Measurements from ENCODE around the gene SPTBN5. TPM values are rescaled to one million over a fixed set of nuclear protein-coding genes. Genes with fewer than 3 reads are reported as not detected.

Gene SPTBN5
- total RNA-seq, 4 donors from 2014 or later: 0.17 to 1.2 (median 0.68) TPM

DNA sequence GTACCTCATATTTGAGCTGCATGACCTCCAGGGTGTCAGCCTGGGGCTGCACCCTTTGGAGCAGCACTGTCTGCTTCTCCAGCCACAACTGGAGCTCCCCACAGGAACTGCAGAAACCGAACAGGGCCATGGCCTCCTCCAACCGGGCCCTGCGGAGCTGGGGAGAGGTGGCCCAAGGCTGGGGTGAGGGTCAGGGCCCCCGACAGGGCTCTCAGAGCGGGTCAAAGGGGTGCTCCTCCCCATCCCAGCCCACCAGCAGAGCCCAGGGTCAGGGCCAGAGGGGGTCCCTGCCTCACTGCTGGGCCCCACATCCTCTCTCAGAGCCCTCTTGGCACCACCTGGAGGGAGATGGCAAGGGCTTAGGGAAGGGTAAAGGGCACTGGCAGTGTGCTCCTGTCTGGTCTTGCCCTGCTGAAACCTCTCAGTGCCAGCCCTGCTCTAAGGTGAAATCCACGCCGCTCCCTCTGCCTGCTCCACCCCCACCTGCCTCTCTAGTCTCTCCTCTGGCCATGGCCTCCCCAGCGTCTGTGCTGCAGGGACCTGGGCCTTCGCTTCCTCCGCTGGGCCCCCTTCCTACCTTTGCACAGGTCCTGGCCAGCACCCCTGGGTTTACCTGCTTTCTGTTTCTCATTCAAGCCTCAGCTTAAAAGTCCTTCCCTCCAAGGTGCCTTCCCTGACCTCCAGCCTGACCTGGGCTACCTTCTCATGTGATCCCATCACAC, 13.5 kb downstream of the SPTBN5 start:
- peaks cover 14 to 20% (median 16%) of the 10 kb centered on the region in 4 donors for H3K4me1 ChIP-seq
- peaks cover 0 to 3% (median 0%) of the 10 kb centered on the region in 4 donors for H3K36me3 ChIP-seq
- no peak overlapping the region for H3K27ac ChIP-seq (replicated peaks in 1 of 4)
- H3K9me3 ChIP-seq: no peaks in the 10 kb centered on the region
- H3K4me3 ChIP-seq: no peak overlapping the region
- WGBS: 97% methylated on average over 10 of the region's 10 CpGs
- intact Hi-C loops (cut with DNase I): no loop called here
- no peak for TF ChIP-seq EP300 (IDR thresholded peaks at IDR 0.05)
- TF ChIP-seq, protein P1, sequence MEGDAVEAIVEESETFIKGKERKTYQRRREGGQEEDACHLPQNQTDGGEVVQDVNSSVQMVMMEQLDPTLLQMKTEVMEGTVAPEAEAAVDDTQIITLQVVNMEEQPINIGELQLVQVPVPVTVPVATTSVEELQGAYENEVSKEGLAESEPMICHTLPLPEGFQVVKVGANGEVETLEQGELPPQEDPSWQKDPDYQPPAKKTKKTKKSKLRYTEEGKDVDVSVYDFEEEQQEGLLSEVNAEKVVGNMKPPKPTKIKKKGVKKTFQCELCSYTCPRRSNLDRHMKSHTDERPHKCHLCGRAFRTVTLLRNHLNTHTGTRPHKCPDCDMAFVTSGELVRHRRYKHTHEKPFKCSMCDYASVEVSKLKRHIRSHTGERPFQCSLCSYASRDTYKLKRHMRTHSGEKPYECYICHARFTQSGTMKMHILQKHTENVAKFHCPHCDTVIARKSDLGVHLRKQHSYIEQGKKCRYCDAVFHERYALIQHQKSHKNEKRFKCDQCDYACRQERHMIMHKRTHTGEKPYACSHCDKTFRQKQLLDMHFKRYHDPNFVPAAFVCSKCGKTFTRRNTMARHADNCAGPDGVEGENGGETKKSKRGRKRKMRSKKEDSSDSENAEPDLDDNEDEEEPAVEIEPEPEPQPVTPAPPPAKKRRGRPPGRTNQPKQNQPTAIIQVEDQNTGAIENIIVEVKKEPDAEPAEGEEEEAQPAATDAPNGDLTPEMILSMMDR (IDR thresholded peaks at IDR 0.05): no peak
- no peak for TF ChIP-seq POLR2AphosphoS5 (IDR thresholded peaks at IDR 0.05)
- no peak for TF ChIP-seq POLR2A (IDR thresholded peaks at IDR 0.05; ENCODE audit: low read depth)
- no peak for DNase-seq (ENCODE audit: extremely low spot score)
- H3K27me3 ChIP-seq: peaks cover 0 to 20% (median 0%) of the 10 kb centered on the region in 4 donors

DNA sequence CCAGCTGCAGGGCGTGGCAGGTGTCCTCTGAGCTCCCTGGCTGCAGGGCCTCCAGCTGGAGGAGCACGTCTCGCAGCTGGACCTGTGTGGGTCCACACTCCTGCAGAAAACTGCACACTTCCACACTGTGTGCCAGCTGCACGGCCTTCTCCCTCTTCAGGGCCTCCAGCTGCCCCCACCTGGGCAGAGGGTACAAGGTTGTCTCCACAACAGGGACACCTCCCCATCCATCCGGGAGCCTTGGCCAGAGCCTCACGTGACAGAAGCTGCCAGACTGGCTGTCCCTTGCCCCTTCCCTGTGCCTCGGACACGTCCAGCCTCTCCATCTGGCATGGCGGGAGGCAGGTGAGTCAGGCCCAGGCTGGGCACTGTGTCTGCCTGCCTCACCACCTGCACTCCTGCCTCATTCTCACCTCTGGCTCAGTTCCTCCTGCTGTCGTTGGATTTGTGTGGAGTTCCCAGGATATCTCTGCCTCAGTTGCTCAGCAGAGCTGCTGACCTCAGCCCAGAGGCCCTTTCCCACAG, 14.5 kb downstream of the SPTBN5 start:
- Histone ChIP-seq H3K4me1 (peaks cover 14 to 20% (median 16%) of the 10 kb centered on the region in 4 donors), H3K4me3 (no peak overlapping the region), H3K9me3 (no peaks in the 10 kb centered on the region), H3K27ac (replicated peaks in 1 of 4) (no peak overlapping the region), H3K27me3 (peaks cover 0 to 20% (median 0%) of the 10 kb centered on the region in 4 donors), H3K36me3 (peaks cover 0 to 3% (median 0%) of the 10 kb centered on the region in 4 donors)
- DNase-seq (ENCODE audit: extremely low spot score): no peak
- intact Hi-C loops (cut with DNase I): no loop called here
- 97% methylated on average over 10 of the region's 10 CpGs for WGBS
- TF ChIP-seq, protein P1 (IDR thresholded peaks at IDR 0.05): no peak
- TF ChIP-seq POLR2AphosphoS5 (IDR thresholded peaks at IDR 0.05) (no peak), POLR2A (IDR thresholded peaks at IDR 0.05; ENCODE audit: low read depth) (no peak), EP300 (IDR thresholded peaks at IDR 0.05) (no peak)

DNA sequence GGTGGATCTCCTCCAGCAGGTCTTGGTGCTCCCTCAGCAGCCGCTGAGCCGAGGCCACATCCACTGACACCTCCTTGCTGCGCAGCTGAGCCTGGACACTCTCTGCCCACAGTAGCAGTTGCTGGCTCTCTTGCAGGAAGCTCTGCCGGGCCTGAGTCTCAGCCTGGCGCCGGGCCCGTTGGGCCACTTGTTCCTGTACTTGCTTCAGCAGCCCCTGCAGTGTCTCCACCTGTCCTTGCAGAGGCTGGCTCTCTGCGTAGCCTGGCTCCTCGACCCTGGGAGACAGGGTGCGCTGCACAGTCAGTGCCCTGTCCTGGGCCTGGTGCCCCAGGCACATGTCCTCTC, 15.5 kb downstream of the SPTBN5 start:
- no peaks in the 10 kb centered on the region for H3K9me3 ChIP-seq
- no peak for DNase-seq (ENCODE audit: extremely low spot score)
- no peak overlapping the region for H3K4me3 ChIP-seq
- no peak overlapping the region for H3K27ac ChIP-seq (replicated peaks in 1 of 4)
- peaks cover 0 to 20% (median 0%) of the 10 kb centered on the region in 4 donors for H3K27me3 ChIP-seq
- peaks cover 0 to 3% (median 0%) of the 10 kb centered on the region in 4 donors for H3K36me3 ChIP-seq
- intact Hi-C loops (cut with DNase I): no loop called here
- 80% methylated on average over 4 of the region's 10 CpGs for WGBS
- TF ChIP-seq, protein P1 (IDR thresholded peaks at IDR 0.05): no peak
- TF ChIP-seq POLR2AphosphoS5 (IDR thresholded peaks at IDR 0.05) (no peak), EP300 (IDR thresholded peaks at IDR 0.05) (no peak), POLR2A (IDR thresholded peaks at IDR 0.05; ENCODE audit: low read depth) (no peak)
- H3K4me1 ChIP-seq: peaks cover 14 to 20% (median 16%) of the 10 kb centered on the region in 4 donors

DNA sequence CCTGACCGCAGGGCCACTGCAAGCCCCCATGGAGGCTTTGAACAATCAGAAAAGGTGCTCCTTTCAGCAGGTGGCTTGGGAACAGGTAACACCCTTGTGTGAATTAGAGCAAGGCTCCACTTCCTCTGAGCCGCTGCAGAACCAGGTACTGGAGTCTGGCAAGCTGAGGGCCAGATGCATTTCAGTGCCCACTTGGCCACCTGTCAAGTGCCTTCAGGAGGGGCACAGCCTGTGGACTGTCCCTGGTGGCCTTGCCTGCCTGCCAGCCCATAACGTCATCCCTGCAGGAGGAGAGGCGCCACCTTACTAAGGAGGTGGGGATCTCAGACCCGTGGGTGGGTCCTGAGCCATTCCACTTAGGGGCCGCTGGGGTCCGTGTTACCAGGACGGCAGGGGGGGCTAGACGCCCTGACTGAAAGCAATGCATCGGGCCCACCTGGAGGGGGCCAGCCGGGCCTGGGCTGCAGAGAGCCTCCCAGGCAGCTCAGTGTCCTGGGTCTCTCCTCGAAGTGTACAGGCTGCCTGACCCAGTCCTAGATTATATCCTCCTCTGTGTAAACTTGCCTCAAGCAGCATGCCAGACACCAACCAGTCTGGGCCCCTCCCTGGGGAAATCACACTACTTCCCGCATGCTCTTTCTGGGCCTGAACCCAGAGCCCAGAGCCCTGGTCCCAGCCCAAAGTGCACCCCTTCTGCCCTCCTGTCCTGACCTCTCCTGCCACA, 16.1 kb downstream of the SPTBN5 start:
- peaks cover 0 to 20% (median 0%) of the 10 kb centered on the region in 4 donors for H3K27me3 ChIP-seq
- H3K9me3 ChIP-seq: no peaks in the 10 kb centered on the region
- intact Hi-C loops (cut with DNase I): no loop called here
- no peak for DNase-seq (ENCODE audit: extremely low spot score)
- WGBS: 88% methylated on average over 10 of the region's 13 CpGs
- no peak overlapping the region for H3K4me3 ChIP-seq
- H3K27ac ChIP-seq (replicated peaks in 1 of 4): no peak overlapping the region
- TF ChIP-seq, protein P1 (IDR thresholded peaks at IDR 0.05): no peak
- H3K36me3 ChIP-seq: peaks cover 0 to 3% (median 0%) of the 10 kb centered on the region in 4 donors
- peaks cover 14 to 16% (median 15%) of the 10 kb centered on the region in 4 donors for H3K4me1 ChIP-seq

Measured in esophagus muscularis mucosa (tissue), 4 donors.